Measurements from ENCODE around the gene RXRB.
A peak's percentile ranks its signal among the peaks of the same experiment; 100 is the strongest.
"Not testable (repeated sequence)": the region's sequence is repeated elsewhere in the genome, so short reads cannot be mapped to it uniquely, and the experiment has no call there.

Gene RXRB

GRCh38 chr6:33163540-33163939 is 36.9 kb downstream of the RXRB start:
- no peak for DNase-seq (ENCODE audit: low spot score)

DNA sequence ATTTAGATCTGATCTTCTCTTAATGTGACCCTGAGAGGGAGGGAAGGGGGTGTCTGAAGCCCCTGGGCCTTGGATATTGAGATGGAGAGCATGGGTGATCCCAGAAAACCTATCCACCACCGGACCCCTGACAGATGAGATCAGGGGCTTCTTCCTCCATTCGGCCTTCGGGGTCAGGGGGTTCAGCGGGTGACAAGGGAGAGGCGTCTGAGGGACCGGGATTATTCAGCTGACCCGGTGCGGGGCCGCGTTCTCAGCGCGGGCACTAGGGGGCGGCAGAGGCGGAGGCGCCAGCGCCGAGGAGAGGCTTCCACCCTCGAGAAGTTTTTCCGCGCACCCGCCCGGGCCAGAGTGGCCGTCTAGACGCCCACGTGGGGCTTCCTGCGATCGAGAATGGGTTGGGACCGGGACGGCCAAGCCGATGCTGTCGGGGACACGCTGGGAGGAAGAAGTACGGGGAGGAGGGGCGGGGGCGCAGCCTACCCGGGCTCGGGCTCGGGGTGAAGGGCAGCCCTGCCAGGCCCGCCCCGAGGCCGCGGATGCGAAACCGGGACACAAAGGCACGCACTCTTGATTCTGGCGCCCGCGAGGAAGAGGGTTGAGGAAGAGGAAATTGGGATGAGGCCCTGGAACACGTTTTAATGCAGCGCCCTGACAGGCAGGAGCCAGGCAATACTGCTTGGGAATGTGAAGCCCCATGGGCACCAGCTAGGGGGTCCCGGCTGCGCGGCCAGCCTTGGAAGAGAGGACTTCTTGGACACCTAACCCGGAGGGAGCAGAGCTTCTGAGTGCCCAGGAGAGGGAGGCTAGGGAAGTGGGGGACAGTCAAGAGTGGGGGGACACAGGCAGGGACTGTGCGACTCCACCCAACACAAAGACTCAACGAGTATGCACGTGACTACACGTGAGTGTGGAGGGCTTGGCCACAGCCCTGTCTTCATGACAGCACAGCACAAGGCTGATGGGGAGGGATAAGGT is 38.8 kb downstream of the RXRB start:
- peak; percentile 75 for DNase-seq (ENCODE audit: low spot score)

DNA sequence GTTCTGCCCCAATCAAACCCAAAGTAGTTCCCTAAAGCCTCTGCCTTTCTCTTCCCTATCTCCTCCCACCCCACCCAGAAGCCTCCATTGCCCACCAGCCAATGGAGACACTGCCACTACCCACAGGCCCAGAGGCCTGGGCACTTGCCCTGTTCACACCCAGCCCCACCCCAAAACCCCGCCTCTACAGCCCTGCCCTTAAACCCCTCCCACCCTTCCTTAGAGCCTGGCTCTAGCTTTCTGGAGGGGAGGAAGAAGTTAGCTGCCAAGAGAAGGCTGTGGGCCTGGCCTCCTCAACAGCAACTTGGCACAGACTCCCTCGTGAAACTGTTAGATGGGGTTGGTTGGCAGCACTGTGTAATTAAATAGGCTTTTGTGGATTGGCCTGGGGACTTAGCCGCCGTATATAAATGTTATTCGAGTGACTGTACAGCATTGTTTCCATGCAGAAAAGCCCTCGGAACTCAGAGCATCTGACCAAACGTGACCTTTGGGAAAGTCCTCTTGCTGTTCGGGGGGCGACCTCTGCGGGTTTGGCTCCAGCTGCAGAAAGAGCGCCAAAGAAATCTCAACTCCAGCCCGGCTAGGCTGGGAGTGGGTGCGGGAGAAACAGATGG is 39.6 kb downstream of the RXRB start:
- no peak for DNase-seq (ENCODE audit: low spot score)

GRCh38 chr6:33160096-33160495 is 40.4 kb downstream of the RXRB start:
- no peak for DNase-seq (ENCODE audit: low spot score)

DNA sequence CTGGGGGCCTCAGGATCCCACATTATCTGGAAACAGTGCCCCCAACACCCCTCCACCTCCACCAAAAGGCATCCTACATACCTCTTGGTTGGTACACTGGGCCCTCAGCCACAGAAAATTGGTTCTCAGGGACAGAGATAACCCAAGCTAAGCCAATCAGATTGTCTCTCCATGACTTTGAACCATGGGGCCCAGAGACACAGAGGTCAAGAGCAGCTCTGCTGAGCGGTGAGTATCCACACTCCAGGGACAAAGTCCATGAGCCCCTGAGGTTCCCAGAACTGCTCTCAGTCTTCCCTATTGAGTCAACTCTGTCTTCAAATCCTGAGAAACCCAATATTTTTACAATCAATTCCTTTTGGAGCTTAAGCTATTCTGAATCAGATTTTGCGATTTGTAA is 43.5 kb downstream of the RXRB start:
- no peak for DNase-seq (ENCODE audit: low spot score)

DNA sequence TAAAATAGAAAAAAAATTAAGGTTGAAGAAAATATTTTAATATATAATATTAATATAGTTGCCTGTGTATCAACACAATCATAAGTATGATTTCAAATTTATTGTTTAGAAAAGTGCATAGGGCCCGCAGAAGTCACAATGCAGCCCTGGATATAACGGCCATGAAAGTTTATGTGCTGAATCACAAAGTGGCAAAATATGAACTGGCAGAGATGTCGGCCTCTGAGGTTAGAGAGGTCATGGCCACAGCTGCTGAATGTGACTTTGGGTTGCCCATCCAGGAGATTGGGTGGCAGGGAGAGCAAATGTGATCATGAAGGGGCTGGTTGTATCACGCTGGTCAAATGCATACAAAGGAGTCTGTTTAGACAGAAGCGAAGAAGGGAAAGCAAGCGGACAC is 43.9 kb downstream of the RXRB start:
- no peak for DNase-seq (ENCODE audit: low spot score)

DNA sequence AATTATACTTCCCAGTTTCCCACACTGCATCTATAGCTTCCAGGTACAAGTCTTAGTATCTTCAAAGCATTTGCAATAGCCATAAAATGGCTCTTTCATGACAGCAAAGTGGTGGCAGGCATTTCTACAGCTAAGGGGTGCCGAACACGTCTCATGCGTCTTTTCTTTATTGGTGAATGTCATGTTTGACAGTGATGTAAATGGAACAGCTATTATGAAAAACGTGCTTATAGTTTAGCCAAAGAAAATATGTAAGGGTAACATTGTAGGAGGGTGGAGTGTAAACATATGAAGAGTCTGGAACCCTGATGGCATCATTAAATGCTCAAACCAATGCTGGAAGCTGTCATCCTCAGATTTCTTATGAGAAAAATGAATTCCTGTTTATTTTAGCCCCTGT is 46.1 kb downstream of the RXRB start:
- no peak for DNase-seq (ENCODE audit: low spot score)

GRCh38 chr6:33151050-33151449 is 49.4 kb downstream of the RXRB start:
- DNase-seq (ENCODE audit: low spot score), result no peak

- not testable (repeated sequence) for DNase-seq (ENCODE audit: low spot score)
These were observed 49.9 kb downstream of the RXRB start for GRCh38 chr6:33150560-33150959.

DNA sequence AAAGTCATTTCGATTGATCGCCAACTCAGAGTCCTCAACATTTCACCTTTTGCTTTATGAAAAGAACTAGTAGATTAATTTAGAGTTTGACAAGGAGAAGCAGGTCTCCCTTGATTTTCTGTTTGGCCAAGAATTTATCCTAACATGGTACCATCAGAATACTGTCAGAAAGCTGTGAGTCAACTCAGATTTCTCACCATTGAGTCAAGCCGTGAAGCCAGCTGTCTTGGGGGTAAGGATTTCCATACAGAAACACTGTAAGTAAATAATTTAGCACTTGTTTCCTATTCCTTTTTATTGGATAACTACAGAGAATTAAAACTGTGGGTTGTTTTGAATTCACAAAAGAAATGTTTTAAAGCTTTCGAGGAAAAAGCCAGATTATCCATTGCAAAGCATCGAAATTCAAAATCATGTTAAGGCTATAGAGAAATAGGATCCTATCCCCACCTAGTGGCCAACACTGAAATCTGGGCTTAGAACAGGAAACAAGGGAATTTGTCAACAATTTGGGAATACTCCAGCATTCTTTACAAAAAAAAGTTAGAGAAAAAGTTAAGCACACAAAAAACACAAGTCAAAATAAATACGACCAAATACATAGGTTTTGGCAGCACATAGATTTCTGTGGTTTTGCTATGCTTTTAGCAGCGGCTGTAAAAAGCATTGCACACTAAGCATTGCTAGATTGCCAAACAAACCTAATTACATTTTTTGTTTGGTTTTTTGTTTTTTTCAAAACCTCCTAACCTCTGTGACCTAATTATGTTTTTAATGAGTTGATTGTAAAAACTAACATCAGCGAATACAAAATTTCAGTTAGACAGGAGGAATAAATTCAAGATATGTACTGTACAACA is 52.4 kb downstream of the RXRB start:
- DNase-seq (ENCODE audit: low spot score), result peak; percentile 77

DNA sequence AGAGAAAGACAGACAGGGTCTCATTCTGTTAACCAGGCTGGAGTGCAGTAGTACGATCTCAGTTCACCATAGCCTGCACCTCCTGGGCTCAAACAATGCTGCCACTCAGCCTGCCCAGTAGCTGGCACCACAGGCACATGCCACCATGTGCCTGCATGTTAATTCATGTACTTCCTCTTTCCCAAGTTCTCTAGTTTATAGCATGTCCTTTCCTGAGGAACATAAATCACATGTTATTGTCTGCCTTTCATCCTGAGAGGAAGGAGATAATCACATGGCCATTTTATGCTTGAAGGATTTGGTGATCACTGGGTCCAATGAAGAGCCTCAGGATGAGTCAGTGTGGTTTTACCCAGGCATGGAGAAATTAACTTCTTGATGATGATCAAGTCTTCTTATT is 56.1 kb downstream of the RXRB start:
- no peak for DNase-seq (ENCODE audit: low spot score)

All from RKO (cell line).